DND-41 (cell line): ENCODE data around the gene TAF4.
A peak's percentile ranks its signal among the peaks of the same experiment; 100 is the strongest.

ENCODE experiments used
- ATAC-seq: fragments of 200-7000 bp; cut with Tn5 transposase; 3 replicates; pipeline ENCODE4 v1.9.1; 2021; ENCODE audit warnings: low read depth; ENCODE audit not compliant: insufficient read depth
- DNase-seq: peaks from one replicate; pipeline ENCODE4 v3.0.0-alpha.2; 2020
- H2AFZ ChIP-seq: 2 replicates; pipeline ENCODE4 v1.6.0; 2012; ENCODE audit warnings: low read depth, low read length
- H3K27ac ChIP-seq: 2 replicates; pipeline ENCODE4 v1.5.1; 2012; ENCODE audit warnings: low read length, inconsistent platforms
- H3K27me3 ChIP-seq: fragments of 200-600 bp; sonication (generic); 2 replicates; pipeline ENCODE4 v1.6.0; 2012; ENCODE audit warnings: low read length, mild to moderate bottlenecking, inconsistent platforms; ENCODE audit not compliant: insufficient read depth, poor library complexity
- H3K36me3 ChIP-seq: 2 replicates; pipeline ENCODE4 v1.5.1; 2012; ENCODE audit warnings: low read length, inconsistent platforms; ENCODE audit not compliant: insufficient read depth
- H3K4me1 ChIP-seq: 2 replicates; pipeline ENCODE4 v1.5.1; 2012; ENCODE audit warnings: mild to moderate bottlenecking, low read length; ENCODE audit not compliant: insufficient read depth
- H3K4me2 ChIP-seq: 2 replicates; pipeline ENCODE4 v1.6.0; 2012; ENCODE audit warnings: mild to moderate bottlenecking, moderate library complexity, low read length, inconsistent platforms; ENCODE audit not compliant: insufficient read depth
- H3K4me3 ChIP-seq, 2 experiments: fragments of 200-600 bp in 1 of 2; shearing (Covaris generic) in 1 of 2; 2 replicates each; pipeline ENCODE4 v1.5.1; 2012 to 2016; ENCODE audit warnings: inconsistent platforms in 2 of 2, low read length in 2 of 2, mild to moderate bottlenecking in 2 of 2, low read depth in 1 of 2, moderate library complexity in 1 of 2
- H3K79me2 ChIP-seq: 2 replicates; pipeline ENCODE4 v1.6.0; 2012; ENCODE audit warnings: low read length, inconsistent platforms; ENCODE audit not compliant: insufficient read depth
- H3K9ac ChIP-seq: 2 replicates; pipeline ENCODE4 v1.6.0; 2012; ENCODE audit warnings: low read depth, mild to moderate bottlenecking, inconsistent platforms, low read length, moderate library complexity
- H3K9me3 ChIP-seq: 2 replicates; pipeline ENCODE4 v1.5.1; 2012; ENCODE audit warnings: low read length, moderate library complexity, mild to moderate bottlenecking, inconsistent platforms; ENCODE audit not compliant: insufficient read depth, severe bottlenecking
- H4K20me1 ChIP-seq: 2 replicates; pipeline ENCODE4 v1.6.0; 2012; ENCODE audit warnings: low read length; ENCODE audit not compliant: insufficient read depth
- EZH2 ChIP-seq: IDR thresholded peaks from 3 replicates; pipeline ENCODE4 v1.6.1; 2012; ENCODE audit warnings: borderline replicate concordance, low read depth, mild to moderate bottlenecking, moderate library complexity, low read length, inconsistent platforms; ENCODE audit not compliant: severe bottlenecking
- TF ChIP-seq, protein P1 (sequence below): IDR thresholded peaks from 2 replicates; pipeline ENCODE4 v1.5.1; 2012; ENCODE audit warnings: borderline replicate concordance, low read length, moderate library complexity, mild to moderate bottlenecking; ENCODE audit not compliant: poor library complexity, severe bottlenecking; ENCODE audit errors: extremely low read depth

The TAF4 gene

DNA sequence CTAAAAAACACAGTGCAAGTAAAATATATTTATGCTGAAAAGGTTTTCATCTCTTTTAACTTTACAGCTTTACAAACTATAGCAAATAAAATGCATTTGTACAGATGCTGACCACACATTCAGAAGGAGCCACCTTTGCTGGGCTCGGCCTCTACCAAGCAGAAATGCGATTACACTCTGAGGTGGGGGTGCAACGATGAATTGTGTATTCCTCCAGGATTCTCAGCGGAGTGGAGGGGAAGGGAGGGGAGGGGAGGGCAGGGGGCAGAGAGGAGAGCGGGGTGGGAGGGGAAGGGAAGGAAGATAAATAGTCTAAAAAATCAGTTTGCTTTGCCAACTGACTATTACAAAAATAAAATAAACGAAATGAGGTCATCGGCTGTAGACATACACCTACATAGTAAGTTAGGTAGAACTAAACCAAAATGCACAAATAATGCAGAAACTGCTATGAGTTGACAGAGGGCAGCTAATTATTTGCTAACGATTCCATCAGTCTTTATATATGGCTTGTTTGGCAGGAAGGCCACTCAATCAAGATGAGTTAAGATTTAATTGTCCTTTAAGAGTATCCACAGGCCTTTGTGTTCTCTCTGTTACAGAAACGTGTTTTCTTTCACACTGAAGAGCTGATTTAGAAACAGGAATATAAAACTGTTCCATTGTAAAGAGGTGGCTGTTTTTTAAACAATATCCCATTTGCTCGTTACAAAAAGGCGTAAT lies 90.1 kb downstream of the TAF4 start:
- H3K36me3 ChIP-seq, result peaks cover 66% of the 10 kb centered on the region
- H3K4me3 ChIP-seq, result no peak overlapping the region
- no peaks in the 10 kb centered on the region for H3K27me3 ChIP-seq
- H2AFZ ChIP-seq, result no peak overlapping the region
- no peak for DNase-seq
- H4K20me1 ChIP-seq, result peaks cover 39% of the 10 kb centered on the region
- no peak overlapping the region for H3K27ac ChIP-seq
- no peak overlapping the region for H3K4me2 ChIP-seq
- no peak overlapping the region for H3K9ac ChIP-seq
- H3K79me2 ChIP-seq, result peaks cover 20% of the 10 kb centered on the region
- TF ChIP-seq EZH2, result no peak
- TF ChIP-seq, protein P1, sequence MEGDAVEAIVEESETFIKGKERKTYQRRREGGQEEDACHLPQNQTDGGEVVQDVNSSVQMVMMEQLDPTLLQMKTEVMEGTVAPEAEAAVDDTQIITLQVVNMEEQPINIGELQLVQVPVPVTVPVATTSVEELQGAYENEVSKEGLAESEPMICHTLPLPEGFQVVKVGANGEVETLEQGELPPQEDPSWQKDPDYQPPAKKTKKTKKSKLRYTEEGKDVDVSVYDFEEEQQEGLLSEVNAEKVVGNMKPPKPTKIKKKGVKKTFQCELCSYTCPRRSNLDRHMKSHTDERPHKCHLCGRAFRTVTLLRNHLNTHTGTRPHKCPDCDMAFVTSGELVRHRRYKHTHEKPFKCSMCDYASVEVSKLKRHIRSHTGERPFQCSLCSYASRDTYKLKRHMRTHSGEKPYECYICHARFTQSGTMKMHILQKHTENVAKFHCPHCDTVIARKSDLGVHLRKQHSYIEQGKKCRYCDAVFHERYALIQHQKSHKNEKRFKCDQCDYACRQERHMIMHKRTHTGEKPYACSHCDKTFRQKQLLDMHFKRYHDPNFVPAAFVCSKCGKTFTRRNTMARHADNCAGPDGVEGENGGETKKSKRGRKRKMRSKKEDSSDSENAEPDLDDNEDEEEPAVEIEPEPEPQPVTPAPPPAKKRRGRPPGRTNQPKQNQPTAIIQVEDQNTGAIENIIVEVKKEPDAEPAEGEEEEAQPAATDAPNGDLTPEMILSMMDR, result no peak
- H3K4me1 ChIP-seq, result no peaks in the 10 kb centered on the region
- no peaks in the 10 kb centered on the region for H3K9me3 ChIP-seq
- no peak for ATAC-seq

DNA sequence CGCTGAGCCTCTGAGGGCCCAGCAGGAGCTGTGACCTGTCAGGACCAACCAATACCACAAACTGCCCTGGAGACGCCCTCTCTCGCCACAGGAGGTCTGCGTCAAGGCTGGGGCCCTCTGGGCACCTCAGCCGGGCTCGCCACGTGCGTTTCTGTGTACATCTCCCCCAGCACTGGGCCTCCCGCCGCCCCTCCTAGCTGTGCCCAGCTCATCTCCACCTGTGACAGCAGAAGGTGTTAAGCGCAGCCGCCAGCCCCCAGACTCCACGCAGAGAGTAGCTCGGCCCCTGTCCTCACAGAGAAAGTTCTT lies 91.4 kb downstream of the TAF4 start:
- no peak overlapping the region for H2AFZ ChIP-seq
- H3K9ac ChIP-seq, result no peak overlapping the region
- H3K79me2 ChIP-seq, result 0 out of 2 replicates have a peak, but pooled peaks cover 12% of the 10 kb centered on the region
- no peaks in the 10 kb centered on the region for H3K9me3 ChIP-seq
- no peak for DNase-seq
- H4K20me1 ChIP-seq, result peaks cover 30% of the 10 kb centered on the region
- no peak for ATAC-seq
- TF ChIP-seq EZH2, result no peak
- TF ChIP-seq, protein P1, result no peak
- peaks cover 55% of the 10 kb centered on the region for H3K36me3 ChIP-seq
- H3K4me3 ChIP-seq, result no peak overlapping the region
- H3K27me3 ChIP-seq, result no peaks in the 10 kb centered on the region
- no peaks in the 10 kb centered on the region for H3K4me1 ChIP-seq
- H3K4me2 ChIP-seq, result no peak overlapping the region
- H3K27ac ChIP-seq, result no peak overlapping the region

DNA sequence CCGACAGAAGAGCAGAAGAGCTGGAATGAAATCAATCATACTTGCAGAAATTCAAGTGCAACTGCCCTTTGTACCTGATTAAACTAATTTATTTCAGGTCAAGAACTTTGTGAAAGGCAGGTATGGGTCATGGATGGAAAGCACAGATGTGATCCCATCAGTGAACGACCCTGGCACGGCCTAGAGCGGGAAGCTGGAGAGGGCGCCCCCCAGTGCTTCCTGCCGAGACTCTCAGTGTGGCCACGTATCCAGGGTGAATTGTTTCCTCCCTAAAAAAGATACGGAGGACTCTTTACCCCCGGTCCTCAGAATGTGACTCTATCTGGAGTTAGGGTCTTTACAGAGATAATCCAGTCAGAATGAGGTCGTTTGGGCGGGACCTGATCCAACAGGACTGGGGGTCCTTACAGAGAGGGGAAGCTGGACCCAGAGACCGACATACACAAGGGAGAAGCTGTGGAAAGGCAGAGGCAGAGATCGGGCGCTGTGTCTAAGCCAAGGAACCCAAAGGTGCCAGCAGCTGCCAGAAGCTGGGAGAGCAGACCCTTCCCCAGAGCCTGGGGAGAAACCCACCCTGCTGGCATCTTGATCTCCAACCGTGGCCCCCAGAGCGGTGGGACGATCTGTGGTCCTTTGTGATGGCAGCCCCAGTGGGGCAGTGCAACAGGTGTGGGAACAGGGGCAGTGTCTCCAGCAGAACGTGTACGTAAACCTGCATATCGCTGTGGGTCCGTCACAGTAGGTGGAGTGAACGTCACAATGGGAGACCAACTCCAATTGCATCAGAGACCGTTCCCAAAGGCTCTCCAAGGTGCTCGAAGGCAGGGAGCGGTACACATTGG lies 91.9 kb downstream of the TAF4 start:
- no peak overlapping the region for H3K27ac ChIP-seq
- TF ChIP-seq EZH2, result no peak
- TF ChIP-seq, protein P1, result peak; percentile 18
- no peaks in the 10 kb centered on the region for H3K4me1 ChIP-seq
- DNase-seq (no peak), ATAC-seq (no peak)
- no peaks in the 10 kb centered on the region for H3K9me3 ChIP-seq
- no peak overlapping the region for H3K9ac ChIP-seq
- no peak overlapping the region for H3K4me3 ChIP-seq
- H2AFZ ChIP-seq, result no peak overlapping the region
- H3K27me3 ChIP-seq, result no peaks in the 10 kb centered on the region
- H3K36me3 ChIP-seq, result peaks cover 51% of the 10 kb centered on the region
- H3K4me2 ChIP-seq, result no peak overlapping the region
- peaks cover 28% of the 10 kb centered on the region for H4K20me1 ChIP-seq
- H3K79me2 ChIP-seq, result 0 out of 2 replicates have a peak, but pooled peaks cover 7% of the 10 kb centered on the region
